Gastrocnemius medialis (tissue), 4 donors: ENCODE measurements around the gene PPM1M.

ENCODE experiments used
- CTCF ChIP-seq, 5 experiments: fragments of 450-650 bp in 3 of 5; fragments of 200-600 bp in 2 of 5; sonication (generic) in 2 of 5; IDR thresholded peaks in 4 of 5; conservative IDR thresholded peaks in 1 of 5; 1 replicate in 4 of 5; 2 replicates in 1 of 5; pipeline ENCODE4 v1.5.1; 2016 to 2019; ENCODE audit warnings: antibody characterized with exemption in 5 of 5, mild to moderate bottlenecking in 3 of 5, moderate library complexity in 3 of 5
- POLR2A ChIP-seq, 2 donors: fragments of 450-650 bp; IDR thresholded peaks; one replicate each; pipeline ENCODE4 v1.6.1; 2017; ENCODE audit warnings: antibody characterized with exemption in 2 of 2, mild to moderate bottlenecking in 2 of 2, moderate library complexity in 2 of 2

- TF ChIP-seq CTCF (IDR thresholded peaks at IDR 0.05 in 4 of 5, conservative IDR thresholded peaks at IDR 0.05 in 1 of 5) = no peak
- no peak for TF ChIP-seq POLR2A (IDR thresholded peaks at IDR 0.05)
Observed at GRCh38 chr3:52205727-52206372, 39.7 kb upstream of the PPM1M start.
